IPS-20b (cell line): Measurements from ENCODE around the gene SLC46A1.
A peak's percentile ranks its signal among the peaks of the same experiment; 100 is the strongest.

Experiments used
- H3K27ac ChIP-seq: one replicate; pipeline ENCODE4 v1.5.1; 2013; ENCODE audit warnings: low read length
- H3K27me3 ChIP-seq: 2 replicates; pipeline ENCODE4 v1.6.1; 2013; ENCODE audit warnings: mild to moderate bottlenecking, low read length, inconsistent platforms; ENCODE audit not compliant: insufficient read depth
- H3K36me3 ChIP-seq: 2 replicates; pipeline ENCODE4 v1.6.1; 2013; ENCODE audit warnings: low read depth, mild to moderate bottlenecking, inconsistent platforms, low read length, moderate library complexity; ENCODE audit not compliant: insufficient read depth
- H3K4me1 ChIP-seq: 2 replicates; pipeline ENCODE4 v1.6.1; 2013; ENCODE audit warnings: mild to moderate bottlenecking, control low read depth, inconsistent platforms, low read length, moderate library complexity; ENCODE audit not compliant: insufficient read depth
- H3K4me3 ChIP-seq: 2 replicates; pipeline ENCODE4 v1.5.1; 2013; ENCODE audit warnings: mild to moderate bottlenecking, low read length, inconsistent platforms
- H3K9ac ChIP-seq: 2 replicates; pipeline ENCODE4 v1.6.1; 2013; ENCODE audit warnings: low read depth, mild to moderate bottlenecking, inconsistent platforms, low read length, moderate library complexity
- H3K9me3 ChIP-seq: 2 replicates; pipeline ENCODE4 v1.6.1; 2013; ENCODE audit warnings: mild to moderate bottlenecking, low read depth, low read length, inconsistent platforms; ENCODE audit not compliant: insufficient read depth

SLC46A1 gene

DNA sequence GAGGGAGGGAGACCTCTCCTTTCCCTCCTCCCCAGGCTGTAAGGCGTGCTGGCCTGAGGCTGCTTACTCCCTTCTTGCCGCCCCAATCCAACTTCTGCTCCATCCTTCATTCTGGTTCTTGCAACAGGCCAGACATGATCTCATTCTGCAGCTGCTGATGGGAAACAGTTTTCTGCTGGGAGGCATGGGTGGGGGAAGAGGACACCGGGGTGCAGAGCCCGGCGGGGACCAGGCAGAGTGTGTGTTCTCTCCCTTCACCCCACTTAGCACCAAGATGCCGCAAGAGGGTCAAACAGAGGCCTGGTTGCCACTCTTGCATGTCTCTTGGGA lies 33.1 kb downstream of the SLC46A1 start:
- Histone ChIP-seq H3K36me3 (no peaks in the 10 kb centered on the region), H3K27ac (no peak overlapping the region), H3K27me3 (peaks cover 34% of the 10 kb centered on the region), H3K4me3 (peak overlapping the region; percentile 80; the same call in 1 of the 2 replicates), H3K9ac (no peak overlapping the region), H3K4me1 (peaks cover 9% of the 10 kb centered on the region; the same call in 1 of the 2 replicates), H3K9me3 (no peaks in the 10 kb centered on the region)

GRCh38 chr17:28372203-28372944 lies 33.6 kb downstream of the SLC46A1 start:
- Histone ChIP-seq H3K27me3 (peaks cover 34% of the 10 kb centered on the region), H3K4me3 (peak overlapping the region; percentile 80; the same call in 1 of the 2 replicates), H3K27ac (no peak overlapping the region), H3K4me1 (peaks cover 9% of the 10 kb centered on the region; the same call in 1 of the 2 replicates), H3K9ac (peak overlapping the region; percentile 51; the same call in 1 of the 2 replicates), H3K9me3 (no peaks in the 10 kb centered on the region), H3K36me3 (no peaks in the 10 kb centered on the region)

- Histone ChIP-seq H3K4me1 (peaks cover 9% of the 10 kb centered on the region; the same call in 1 of the 2 replicates), H3K36me3 (no peaks in the 10 kb centered on the region), H3K27ac (no peak within 1 kb of the TSS), H3K9ac (peak within 1 kb of the TSS; percentile 51; the same call in 1 of the 2 replicates), H3K4me3 (peak within 1 kb of the TSS; percentile 80), H3K9me3 (no peaks in the 10 kb centered on the region), H3K27me3 (peaks cover 34% of the 10 kb centered on the region)
Observed at GRCh38 chr17:28371245-28372202, 34.5 kb downstream of the SLC46A1 start, which contains the start of gene SARM1. Gene SARM1 (plus strand): TSS chr17:28371694. CDS start chr17:28372033, 339 bp downstream.

DNA sequence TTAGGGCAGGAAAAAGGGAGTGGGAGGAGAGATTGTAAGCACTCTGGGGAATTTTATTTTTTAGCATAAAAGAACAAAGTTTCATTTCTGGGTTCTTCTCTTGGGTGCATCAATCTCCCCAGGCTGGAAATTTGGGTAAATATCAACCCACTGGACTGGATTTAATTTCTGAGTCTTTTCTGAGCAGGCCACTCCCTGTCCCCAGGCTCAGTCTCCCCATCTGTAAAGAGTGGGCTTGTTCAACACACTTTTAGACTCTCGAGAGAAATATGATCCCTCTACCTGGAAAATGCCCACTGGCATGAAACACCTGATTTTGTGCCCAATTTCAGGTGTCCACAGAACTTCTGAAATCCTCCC lies 35.3 kb downstream of the SLC46A1 start:
- Histone ChIP-seq H3K9me3 (no peaks in the 10 kb centered on the region), H3K4me3 (peak overlapping the region; percentile 55), H3K4me1 (peaks cover 9% of the 10 kb centered on the region; the same call in 1 of the 2 replicates), H3K27me3 (peaks cover 34% of the 10 kb centered on the region), H3K27ac (no peak overlapping the region), H3K36me3 (no peaks in the 10 kb centered on the region), H3K9ac (peak overlapping the region; percentile 7; the same call in 1 of the 2 replicates)

- Histone ChIP-seq H3K36me3 (no peaks in the 10 kb centered on the region), H3K9ac (peak within 1 kb of the TSS; percentile 7; the same call in 1 of the 2 replicates), H3K9me3 (no peaks in the 10 kb centered on the region), H3K27me3 (peaks cover 34% of the 10 kb centered on the region), H3K4me3 (peak within 1 kb of the TSS; percentile 55), H3K27ac (no peak within 1 kb of the TSS), H3K4me1 (peaks cover 9% of the 10 kb centered on the region; the same call in 1 of the 2 replicates)
Observed at GRCh38 chr17:28370035-28370743, 35.8 kb downstream of the SLC46A1 start, which contains the start of gene VTN. Gene VTN (minus strand): TSS chr17:28370307. CDS start chr17:28370203, 104 bp downstream.

- H3K9ac ChIP-seq = no peak overlapping the region
- no peak overlapping the region for H3K27ac ChIP-seq
- H3K4me1 ChIP-seq = peaks cover 9% of the 10 kb centered on the region; the same call in 1 of the 2 replicates
- no peaks in the 10 kb centered on the region for H3K36me3 ChIP-seq
- H3K4me3 ChIP-seq = no peak overlapping the region
- H3K27me3 ChIP-seq = peaks cover 31% of the 10 kb centered on the region
- no peaks in the 10 kb centered on the region for H3K9me3 ChIP-seq
Observed at GRCh38 chr17:28369684-28370034, 36.4 kb downstream of the SLC46A1 start.

- Histone ChIP-seq H3K4me3 (no peak overlapping the region), H3K9me3 (no peaks in the 10 kb centered on the region), H3K27ac (no peak overlapping the region), H3K36me3 (no peaks in the 10 kb centered on the region), H3K4me1 (peaks cover 9% of the 10 kb centered on the region; the same call in 1 of the 2 replicates), H3K9ac (no peak overlapping the region), H3K27me3 (peaks cover 25% of the 10 kb centered on the region)
Observed at GRCh38 chr17:28368915-28369683, 36.9 kb downstream of the SLC46A1 start.

GRCh38 chr17:28368306-28368831 lies 37.6 kb downstream of the SLC46A1 start:
- H3K27ac ChIP-seq = no peak overlapping the region

GRCh38 chr17:28367641-28368305 lies 38.2 kb downstream of the SLC46A1 start:
- Histone ChIP-seq H3K4me3 (no peak overlapping the region), H3K27ac (no peak overlapping the region), H3K36me3 (no peaks in the 10 kb centered on the region), H3K9ac (no peak overlapping the region), H3K27me3 (peaks cover 12% of the 10 kb centered on the region), H3K4me1 (peaks cover 9% of the 10 kb centered on the region; the same call in 1 of the 2 replicates), H3K9me3 (no peaks in the 10 kb centered on the region)

More at GRCh38 chr17:28368306-28368831, 37.6 kb downstream of the SLC46A1 start:
- H3K4me1 ChIP-seq = peaks cover 9% of the 10 kb centered on the region; the same call in 1 of the 2 replicates
- H3K9ac ChIP-seq = no peak overlapping the region
- H3K4me3 ChIP-seq = no peak overlapping the region
- H3K27me3 ChIP-seq = peaks cover 18% of the 10 kb centered on the region
- H3K9me3 ChIP-seq = no peaks in the 10 kb centered on the region
- no peaks in the 10 kb centered on the region for H3K36me3 ChIP-seq

DNA sequence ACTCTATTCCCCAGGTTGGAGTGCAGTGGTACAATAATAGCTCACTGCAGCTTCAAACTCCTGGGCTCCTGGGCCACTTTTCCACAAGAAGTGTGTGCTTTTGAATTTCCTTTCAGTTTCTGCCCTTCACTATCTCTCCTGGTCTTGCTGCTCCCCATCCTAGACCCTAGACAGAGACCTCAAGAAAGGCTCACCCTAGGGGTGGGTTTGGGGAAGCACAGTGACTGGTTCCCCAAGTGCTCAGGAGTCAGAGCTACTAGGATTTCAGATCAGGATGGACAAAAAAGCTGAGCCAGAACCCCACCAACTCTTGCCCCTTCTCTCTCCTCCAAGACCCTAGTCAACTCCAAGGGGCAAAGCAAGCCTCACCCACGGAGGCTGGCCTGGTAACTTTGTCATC lies 39.4 kb downstream of the SLC46A1 start:
- Histone ChIP-seq H3K9me3 (no peaks in the 10 kb centered on the region), H3K27me3 (peaks cover under 1% of the 10 kb centered on the region; the same call in 1 of the 2 replicates), H3K27ac (no peak overlapping the region)

More for the DNA sequence above, 39.4 kb downstream of the SLC46A1 start:
- Histone ChIP-seq H3K4me1 (peaks cover 9% of the 10 kb centered on the region; the same call in 1 of the 2 replicates), H3K36me3 (peaks cover 7% of the 10 kb centered on the region; the same call in 1 of the 2 replicates), H3K9ac (no peak overlapping the region), H3K4me3 (no peak overlapping the region)
